K562 (cell line): ENCODE data around the gene BMP2K. TPM values are rescaled to one million over a fixed set of nuclear protein-coding genes. Genes with fewer than 3 reads are reported as not detected.

Experiments used
- ASH1L ChIP-seq: fragments of 450-650 bp; IDR thresholded peaks from 2 replicates; pipeline ENCODE4 v1.6.1; 2018; ENCODE audit warnings: borderline replicate concordance, mild to moderate bottlenecking, low read depth; ENCODE audit not compliant: partially characterized antibody
- ATF4 ChIP-seq: fragments of 450-650 bp; formaldehyde crosslinking; IDR thresholded peaks from 2 replicates; pipeline ENCODE4 v1.4.0; 2022; ENCODE audit warnings: mild to moderate bottlenecking, moderate library complexity
- ATF7 ChIP-seq: fragments of 450-650 bp; IDR thresholded peaks from 2 replicates; pipeline ENCODE4 v1.7.1; 2014; ENCODE audit warnings: mild to moderate bottlenecking, moderate library complexity
- CC2D1A ChIP-seq: fragments of 450-650 bp; IDR thresholded peaks from 2 replicates; pipeline ENCODE4 v1.6.1; 2017; ENCODE audit warnings: mild to moderate bottlenecking
- DACH1 ChIP-seq: fragments of 450-650 bp; IDR thresholded peaks from 2 replicates; pipeline ENCODE4 v1.6.1; 2018; ENCODE audit not compliant: partially characterized antibody
- GABPB1 ChIP-seq: sonication (generic); formaldehyde crosslinking; IDR thresholded peaks from 2 replicates; pipeline ENCODE4 v1.8.0; 2022; ENCODE audit warnings: mild to moderate bottlenecking, missing genetic modification reagents
- HES1 ChIP-seq: fragments of 450-650 bp; IDR thresholded peaks from 2 replicates; pipeline ENCODE4 v1.6.1; 2016; ENCODE audit warnings: low read depth, mild to moderate bottlenecking, moderate library complexity
- KAT2B ChIP-seq: IDR thresholded peaks from one replicate; pipeline ENCODE4 v1.6.1; 2012; ENCODE audit warnings: low read depth, mild to moderate bottlenecking, control low read depth, inconsistent platforms, low read length, moderate library complexity
- KDM1A ChIP-seq, 2 experiments: fragments of 450-650 bp; IDR thresholded peaks; 2 replicates each; pipeline ENCODE4 v1.6.1; 2016; ENCODE audit warnings: mild to moderate bottlenecking in 2 of 2
- MED1 ChIP-seq: sonication (generic); formaldehyde crosslinking; IDR thresholded peaks from 2 replicates; pipeline ENCODE4 v1.8.1; 2023; ENCODE audit warnings: missing genetic modification reagents, borderline replicate concordance
- NFRKB ChIP-seq: fragments of 450-650 bp; IDR thresholded peaks from 2 replicates; pipeline ENCODE4 v1.6.1; 2016; ENCODE audit warnings: low read depth
- NFXL1 ChIP-seq: fragments of 450-650 bp; formaldehyde crosslinking; IDR thresholded peaks from 2 replicates; pipeline ENCODE4 v1.4.0; 2021; ENCODE audit warnings: mild to moderate bottlenecking
- RBM14 ChIP-seq: fragments of 200-400 bp; formaldehyde crosslinking; IDR thresholded peaks from 2 replicates; pipeline ENCODE4 v1.6.1; 2018; ENCODE audit warnings: low read depth, mild to moderate bottlenecking, low read length, moderate library complexity, borderline replicate concordance; ENCODE audit not compliant: insufficient read depth
- SETDB1 ChIP-seq: IDR thresholded peaks from one replicate; pipeline ENCODE4 v1.6.1; 2012; ENCODE audit warnings: low read length, control low read depth, inconsistent platforms
- TGIF2 ChIP-seq: sonication (generic); formaldehyde crosslinking; IDR thresholded peaks from 2 replicates; pipeline ENCODE4 v1.8.1; 2022; ENCODE audit warnings: mild to moderate bottlenecking, missing genetic modification reagents, moderate library complexity
- VEZF1 ChIP-seq: fragments of 200-800 bp; sonication (Bioruptor generic); IDR thresholded peaks from 2 replicates; pipeline ENCODE4 v1.6.1; 2017; ENCODE audit warnings: missing genetic modification characterization, missing compliant biosample characterization
- ZFPM2 ChIP-seq: fragments of 250-450 bp; sonication (Bioruptor Pico); IDR thresholded peaks from 2 replicates; pipeline ENCODE4 v1.5.1; 2022; ENCODE audit warnings: mild to moderate bottlenecking
- ZNF121 ChIP-seq: sonication (generic); formaldehyde crosslinking; conservative IDR thresholded peaks from 2 replicates; pipeline ENCODE4 v1.8.0; 2022; ENCODE audit warnings: missing genetic modification reagents
- ZNF316 ChIP-seq: fragments of 450-650 bp; IDR thresholded peaks from 2 replicates; pipeline ENCODE4 v1.6.1; 2016
- polyA plus RNA-seq, 8 experiments: library from polyadenylated mRNA; depleted of rRNA in 4 of 8; stranded (reverse) in 5 of 8; unstranded in 3 of 8; fragments of >200 nt; fragmentation: Nextera tagmentation in 2 of 8; fragmentation: Illumina TruSeq in 1 of 8; extraction: Ambion mirVana in 2 of 8; extraction: Trizol in 1 of 8; gene quantifications; 2 replicates each; pipeline versions ENCODE4 v1.2.1 to v1.2.3, GENCODE V29; 2011 to 2014; ENCODE audit warnings: inconsistent platforms in 1 of 8, missing spikeins in 1 of 8
- total RNA-seq, 7 experiments: library from RNA; depleted of rRNA in 6 of 7; stranded (reverse); fragments of >200 nt in 6 of 7; fragmentation: Illumina TruSeq in 2 of 7; extraction: Trizol in 2 of 7; gene quantifications; 2 replicates each; pipeline versions ENCODE4 v1.2.1 to v1.2.3, GENCODE V29; 2011 to 2021; ENCODE audit warnings: low replicate concordance in 1 of 7
- TF ChIP-seq, protein P1 (sequence below): sonication (generic); formaldehyde crosslinking; IDR thresholded peaks from 2 replicates; pipeline ENCODE4 v1.8.0; 2022; ENCODE audit warnings: missing genetic modification reagents, mild to moderate bottlenecking, moderate library complexity, borderline replicate concordance
- TF ChIP-seq, protein P2 (sequence below), 2 experiments: fragments of 450-650 bp in 1 of 2; sonication (generic) in 1 of 2; formaldehyde crosslinking in 1 of 2; IDR thresholded peaks in 1 of 2; conservative IDR thresholded peaks in 1 of 2; 2 replicates each; pipeline versions ENCODE4 v1.6.1 to v1.8.1; 2016 to 2023; ENCODE audit warnings: mild to moderate bottlenecking in 2 of 2, moderate library complexity in 2 of 2, inconsistent platforms in 1 of 2, missing genetic modification reagents in 1 of 2

Gene BMP2K
- total and polyA plus RNA-seq, 9 of the 15 experiments (the other 6 are each of a cell fraction or from before 2014, with no cell fraction given): 17.0 to 217 (median 104) TPM

GRCh38 chr4:78776729-78777575, 802 bp downstream of the BMP2K start (continued):
- TF ChIP-seq, protein P1, sequence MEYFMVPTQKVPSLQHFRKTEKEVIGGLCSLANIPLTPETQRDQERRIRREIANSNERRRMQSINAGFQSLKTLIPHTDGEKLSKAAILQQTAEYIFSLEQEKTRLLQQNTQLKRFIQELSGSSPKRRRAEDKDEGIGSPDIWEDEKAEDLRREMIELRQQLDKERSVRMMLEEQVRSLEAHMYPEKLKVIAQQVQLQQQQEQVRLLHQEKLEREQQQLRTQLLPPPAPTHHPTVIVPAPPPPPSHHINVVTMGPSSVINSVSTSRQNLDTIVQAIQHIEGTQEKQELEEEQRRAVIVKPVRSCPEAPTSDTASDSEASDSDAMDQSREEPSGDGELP: peak; percentile 83
- no peak for TF ChIP-seq VEZF1 (CRISPR knock-in tag)
- TF ChIP-seq NFXL1 (CRISPR knock-in tag): no peak
- TF ChIP-seq KAT2B: no peak
- TF ChIP-seq KDM1A (IDR thresholded peaks at IDR 0.05): no peak
- TF ChIP-seq GABPB1 (CRISPR knock-in tag): peak; percentile 56; the same call in 1 of the 2 replicates
- TF ChIP-seq, protein P2, sequence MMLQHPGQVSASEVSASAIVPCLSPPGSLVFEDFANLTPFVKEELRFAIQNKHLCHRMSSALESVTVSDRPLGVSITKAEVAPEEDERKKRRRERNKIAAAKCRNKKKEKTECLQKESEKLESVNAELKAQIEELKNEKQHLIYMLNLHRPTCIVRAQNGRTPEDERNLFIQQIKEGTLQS (IDR thresholded peaks at IDR 0.05): peak; percentile 46
- TF ChIP-seq, protein P2 (CRISPR knock-in tag; conservative IDR thresholded peaks at IDR 0.05): no peak; the same call in 1 of the 2 replicates
- no peak for TF ChIP-seq RBM14
- peak; percentile 14 for TF ChIP-seq DACH1
- TF ChIP-seq NFRKB: no peak
- no peak for TF ChIP-seq ATF4
- 0 out of 2 replicates have a peak, but pooled peaks have one; percentile 36 for TF ChIP-seq TGIF2
- TF ChIP-seq ASH1L: no peak
- TF ChIP-seq ZNF316: no peak
- TF ChIP-seq MED1 (CRISPR knock-in tag): no peak
- no peak for TF ChIP-seq ZFPM2
- no peak for TF ChIP-seq ZNF121
- no peak for TF ChIP-seq ATF7
- no peak for TF ChIP-seq SETDB1
- no peak for TF ChIP-seq HES1
- TF ChIP-seq CC2D1A: no peak
